ENCODE results near the gene ANTXR2. TPM values are rescaled to one million over a fixed set of nuclear protein-coding genes. Genes with fewer than 3 reads are reported as not detected.

Gene ANTXR2
- total and polyA plus RNA-seq, 9 of the 15 experiments (the other 6 are each of a cell fraction or from before 2014, with no cell fraction given): 10.1 to 83.8 (median 60.3) TPM

- H3K79me2 ChIP-seq (ENCODE audit: control insufficient read depth, insufficient read depth, low read length): no peaks in the 10 kb centered on the region
- no peak overlapping the region for H3K4me3 ChIP-seq
- CTCF ChIA-PET (ENCODE audit: low intra/inter-chr PET ratio): no interaction called here
- no peak overlapping the region for H3K4me2 ChIP-seq (ENCODE audit: insufficient read depth, low read length)
- POLR2A ChIA-PET: interaction anchor here (0.6 kb wide), 1 partner anchor 65 kb away, joined by 3 read pairs; no protein-coding TSS in a partner anchor
- FAIRE-seq: no peak
- no peaks in the 10 kb centered on the region for H3K9me1 ChIP-seq (ENCODE audit: control insufficient read depth, insufficient read depth, low read length)
- no peak for DNase-seq (ENCODE audit: extremely low read depth in 1 of 4, low spot score in 3 of 4)
- intact Hi-C loops (cut with micrococcal nuclease) (no loop called here), in situ Hi-C loops (cut with MboI) (no loop called here)
- peaks cover 0 to 11% of the 10 kb centered on the region in 2 experiments; a peak in 4 of 5 replicates for H3K4me1 ChIP-seq (replicated peaks in 1 of 2; ENCODE audit: control insufficient read depth in 2 of 2, insufficient read depth in 2 of 2, low read length in 2 of 2)
- H3K9me3 ChIP-seq (replicated peaks; ENCODE audit: control insufficient read depth, insufficient read depth, low read depth, low read length): 0 out of 2 replicates have a peak, but pooled peaks cover 2% of the 10 kb centered on the region
- TF ChIP-seq CGGBP1 (CRISPR knock-in tag; IDR thresholded peaks at IDR 0.05) (no peak), ZNF431 (CRISPR knock-in tag; IDR thresholded peaks at IDR 0.05) (no peak), ZNF134 (CRISPR knock-in tag; conservative IDR thresholded peaks at IDR 0.05) (no peak), MAFK (IDR thresholded peaks at IDR 0.05; ENCODE audit: low read length) (no peak), MAFG (tag; conservative IDR thresholded peaks at IDR 0.05) (peak; percentile 35), ZNF316 (IDR thresholded peaks at IDR 0.05) (peak; percentile 87), ATF3 (IDR thresholded peaks at IDR 0.05) (0 out of 2 replicates have a peak, but pooled peaks have one; percentile 33), ATF3 (CRISPR knock-in tag; conservative IDR thresholded peaks at IDR 0.05) (no peak), ZNF384 (IDR thresholded peaks at IDR 0.05; ENCODE audit: low read depth, low read length) (no peak), FOSL1 (tag; conservative IDR thresholded peaks at IDR 0.05) (peak; percentile 44), C11orf30 (IDR thresholded peaks at IDR 0.05; ENCODE audit: low read depth) (peak; percentile 69)
- no peak overlapping the region for H2AFZ ChIP-seq (ENCODE audit: low read depth, low read length)
- no peaks in the 10 kb centered on the region for H3K27me3 ChIP-seq (ENCODE audit: control insufficient read depth in 2 of 2, insufficient read depth in 2 of 2, low read length in 2 of 2)
- no peak overlapping the region for H3K27ac ChIP-seq (ENCODE audit: extremely low read depth, low read depth, low read length)
- H3K36me3 ChIP-seq (ENCODE audit: control insufficient read depth, insufficient read depth, low read length): no peaks in the 10 kb centered on the region
- H4K20me1 ChIP-seq (replicated peaks; ENCODE audit: control insufficient read depth, insufficient read depth, low read length): no peaks in the 10 kb centered on the region
- H3K9ac ChIP-seq (ENCODE audit: insufficient read depth in 1 of 2, low read depth in 2 of 2, low read length in 2 of 2): no peak overlapping the region
- ATAC-seq: no peak
- no TSS peak for BruUV-seq (replicated peaks)
These were observed 28.7 kb upstream of the ANTXR2 start for GRCh38 chr4:80101792-80102116.

All from K562 (cell line).